ENCODE results near the gene VEGFA. TPM values are rescaled to one million over a fixed set of nuclear protein-coding genes. Genes with fewer than 3 reads are reported as not detected.

VEGFA gene
- total RNA-seq, 1 experiment from 2014 or later: 174 TPM

DNA sequence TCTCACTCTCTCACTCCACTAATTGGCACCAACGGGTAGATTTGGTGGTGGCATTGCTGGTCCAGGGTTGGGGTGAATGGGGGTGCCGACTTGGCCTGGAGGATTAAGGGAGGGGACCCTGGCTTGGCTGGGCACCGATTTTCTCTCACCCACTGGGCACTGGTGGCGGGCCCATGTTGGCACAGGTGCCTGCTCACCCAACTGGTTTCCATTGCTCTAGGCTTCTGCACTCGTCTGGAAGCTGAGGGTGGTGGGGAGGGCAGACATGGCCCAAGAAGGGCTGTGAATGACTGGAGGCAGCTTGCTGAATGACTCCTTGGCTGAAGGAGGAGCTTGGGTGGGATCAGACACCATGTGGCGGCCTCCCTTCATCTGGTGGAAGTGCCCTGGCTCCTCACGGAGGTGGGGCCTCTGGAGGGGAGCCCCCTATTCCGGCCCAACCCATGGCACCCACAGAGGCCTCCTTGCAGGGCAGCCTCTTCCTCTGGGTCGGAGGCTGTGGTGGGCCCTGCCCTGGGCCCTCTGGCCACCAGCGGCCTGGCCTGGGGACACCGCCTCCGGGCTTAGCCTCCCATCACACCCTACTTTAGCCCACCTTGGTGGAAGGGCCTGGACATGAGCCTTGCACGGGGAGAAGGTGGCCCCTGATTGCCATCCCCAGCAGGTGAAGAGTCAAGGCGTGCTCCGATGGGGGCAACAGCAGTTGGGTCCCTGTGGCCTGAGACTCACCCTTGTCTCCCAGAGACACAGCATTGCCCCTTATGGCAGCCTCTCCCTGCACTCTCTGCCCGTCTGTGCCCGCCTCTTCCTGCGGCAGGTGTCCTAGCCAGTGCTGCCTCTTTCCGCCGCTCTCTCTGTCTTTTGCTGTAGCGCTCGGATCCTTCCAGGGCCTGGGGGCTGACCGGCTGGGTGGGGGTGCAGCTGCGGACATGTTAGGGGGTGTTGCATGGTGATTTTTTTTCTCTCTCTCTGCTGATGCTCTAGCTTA is 11.2 kb downstream of the VEGFA start:
- H3K4me1 Mint-ChIP-seq (ENCODE audit: low read depth, unreplicated experiment): peaks cover 6% of the 10 kb centered on the region
- H3K4me3 Mint-ChIP-seq (ENCODE audit: unreplicated experiment): no peak overlapping the region
- Histone ChIP-seq H3K36me3 (ENCODE audit: control insufficient read depth, insufficient read depth, low read length) (peaks cover 26% of the 10 kb centered on the region), H3K4me3 (ENCODE audit: low read depth, low read length) (no peak overlapping the region), H3K9me3 (no peaks in the 10 kb centered on the region), H3K4me1 (no peaks in the 10 kb centered on the region), H3K27me3 (replicated peaks; ENCODE audit: control insufficient read depth, insufficient read depth, low read length) (no peaks in the 10 kb centered on the region)
- H3K27me3 Mint-ChIP-seq (ENCODE audit: insufficient read depth, unreplicated experiment): no peaks in the 10 kb centered on the region
- ChIA-PET POLR2A (interaction anchor here (2.1 kb wide), 1 partner anchor 11 kb away, joined by 21 read pairs; the partner anchor contains the start of gene VEGFA), CTCF (no interaction called here)
- no TSS peak for BruUV-seq (replicated peaks)
- H3K36me3 Mint-ChIP-seq (ENCODE audit: insufficient read depth, unreplicated experiment): peaks cover 100% of the 10 kb centered on the region
- DNase-seq: no peak
- H3K9me3 Mint-ChIP-seq (ENCODE audit: unreplicated experiment): no peaks in the 10 kb centered on the region
- intact Hi-C loops (cut with micrococcal nuclease; ENCODE audit: unreplicated experiment): no loop called here
- H3K27ac Mint-ChIP-seq (ENCODE audit: unreplicated experiment): peak overlapping the region; percentile 1
- TF ChIP-seq, protein P1, sequence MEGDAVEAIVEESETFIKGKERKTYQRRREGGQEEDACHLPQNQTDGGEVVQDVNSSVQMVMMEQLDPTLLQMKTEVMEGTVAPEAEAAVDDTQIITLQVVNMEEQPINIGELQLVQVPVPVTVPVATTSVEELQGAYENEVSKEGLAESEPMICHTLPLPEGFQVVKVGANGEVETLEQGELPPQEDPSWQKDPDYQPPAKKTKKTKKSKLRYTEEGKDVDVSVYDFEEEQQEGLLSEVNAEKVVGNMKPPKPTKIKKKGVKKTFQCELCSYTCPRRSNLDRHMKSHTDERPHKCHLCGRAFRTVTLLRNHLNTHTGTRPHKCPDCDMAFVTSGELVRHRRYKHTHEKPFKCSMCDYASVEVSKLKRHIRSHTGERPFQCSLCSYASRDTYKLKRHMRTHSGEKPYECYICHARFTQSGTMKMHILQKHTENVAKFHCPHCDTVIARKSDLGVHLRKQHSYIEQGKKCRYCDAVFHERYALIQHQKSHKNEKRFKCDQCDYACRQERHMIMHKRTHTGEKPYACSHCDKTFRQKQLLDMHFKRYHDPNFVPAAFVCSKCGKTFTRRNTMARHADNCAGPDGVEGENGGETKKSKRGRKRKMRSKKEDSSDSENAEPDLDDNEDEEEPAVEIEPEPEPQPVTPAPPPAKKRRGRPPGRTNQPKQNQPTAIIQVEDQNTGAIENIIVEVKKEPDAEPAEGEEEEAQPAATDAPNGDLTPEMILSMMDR (IDR thresholded peaks at IDR 0.05; ENCODE audit: insufficient read depth in 1 of 2, low read depth in 1 of 2, low read length in 1 of 2, severe bottlenecking in 1 of 2, unreplicated experiment in 1 of 2): no peak

DNA sequence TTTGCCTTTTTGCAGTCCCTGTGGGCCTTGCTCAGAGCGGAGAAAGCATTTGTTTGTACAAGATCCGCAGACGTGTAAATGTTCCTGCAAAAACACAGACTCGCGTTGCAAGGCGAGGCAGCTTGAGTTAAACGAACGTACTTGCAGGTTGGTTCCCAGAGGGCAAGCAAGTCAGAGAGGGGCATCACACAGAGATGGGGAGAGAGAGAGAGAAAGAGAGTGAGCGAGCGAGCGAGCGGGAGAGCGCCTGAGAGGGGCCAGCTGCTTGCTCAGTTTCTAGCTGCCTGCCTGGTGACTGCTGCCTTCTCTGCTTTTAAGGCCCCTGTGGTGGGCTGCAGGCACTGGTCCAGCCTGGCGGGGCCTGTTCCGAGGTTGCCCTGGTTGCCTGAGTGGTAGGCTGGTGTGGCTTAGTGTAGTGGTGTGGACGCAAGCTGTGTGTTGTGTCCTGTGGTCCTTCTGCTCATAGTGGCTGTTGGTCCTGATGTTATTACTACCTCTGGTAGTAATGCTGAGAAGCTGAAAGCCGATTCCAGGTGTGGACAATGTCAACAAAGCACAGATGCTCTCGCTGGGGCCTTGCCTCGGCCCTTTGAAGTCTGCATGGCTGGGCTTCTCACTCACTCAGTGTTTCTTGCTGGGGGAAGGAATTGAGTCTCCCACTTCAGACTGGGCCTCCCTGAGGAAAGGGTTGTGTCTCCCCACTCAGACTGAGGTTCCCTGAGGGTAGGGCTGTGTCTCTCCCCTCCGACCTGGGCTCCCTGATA is 12.1 kb downstream of the VEGFA start:
- no peak overlapping the region for H3K4me3 ChIP-seq (ENCODE audit: low read depth, low read length)
- Mint-ChIP-seq H3K4me1 (ENCODE audit: low read depth, unreplicated experiment) (peaks cover 6% of the 10 kb centered on the region), H3K27me3 (ENCODE audit: insufficient read depth, unreplicated experiment) (no peaks in the 10 kb centered on the region), H3K36me3 (ENCODE audit: insufficient read depth, unreplicated experiment) (peaks cover 100% of the 10 kb centered on the region), H3K27ac (ENCODE audit: unreplicated experiment) (peak overlapping the region; percentile 1), H3K4me3 (ENCODE audit: unreplicated experiment) (no peak overlapping the region), H3K9me3 (ENCODE audit: unreplicated experiment) (no peaks in the 10 kb centered on the region)
- no peaks in the 10 kb centered on the region for H3K4me1 ChIP-seq
- DNase-seq: no peak
- ChIA-PET CTCF (interaction anchor here (1.0 kb wide), 1 partner anchor 8 kb away, joined by 6 read pairs; no protein-coding TSS in a partner anchor), POLR2A (interaction anchor here (0.6 to 2.1 kb wide), 3 partner anchors 12 to 23 kb away, joined by 3 to 21 read pairs (median 10); partner anchors contain the start of gene VEGFA)
- H3K9me3 ChIP-seq: no peaks in the 10 kb centered on the region
- BruUV-seq (replicated peaks): no TSS peak
- TF ChIP-seq, protein P1 (IDR thresholded peaks at IDR 0.05; ENCODE audit: insufficient read depth in 1 of 2, low read depth in 1 of 2, low read length in 1 of 2, severe bottlenecking in 1 of 2, unreplicated experiment in 1 of 2): no peak
- H3K36me3 ChIP-seq (ENCODE audit: control insufficient read depth, insufficient read depth, low read length): peaks cover 26% of the 10 kb centered on the region
- intact Hi-C loops (cut with micrococcal nuclease; ENCODE audit: unreplicated experiment): no loop called here
- H3K27me3 ChIP-seq (replicated peaks; ENCODE audit: control insufficient read depth, insufficient read depth, low read length): no peaks in the 10 kb centered on the region

Data from Caco-2 (cell line).